Epithelial cell of alveolus of lung (primary cell): ENCODE results near the gene EIF3M. TPM values are rescaled to one million over a fixed set of nuclear protein-coding genes. Genes with fewer than 3 reads are reported as not detected.

ENCODE experiments used
- total RNA-seq: library from RNA; depleted of rRNA; stranded (reverse); fragments of >200 nt; gene quantifications from 2 replicates; pipeline ENCODE4 v1.2.1, GENCODE V29; 2015

EIF3M gene
- 528 and 544 TPM in 2 replicates for total RNA-seq

DNA sequence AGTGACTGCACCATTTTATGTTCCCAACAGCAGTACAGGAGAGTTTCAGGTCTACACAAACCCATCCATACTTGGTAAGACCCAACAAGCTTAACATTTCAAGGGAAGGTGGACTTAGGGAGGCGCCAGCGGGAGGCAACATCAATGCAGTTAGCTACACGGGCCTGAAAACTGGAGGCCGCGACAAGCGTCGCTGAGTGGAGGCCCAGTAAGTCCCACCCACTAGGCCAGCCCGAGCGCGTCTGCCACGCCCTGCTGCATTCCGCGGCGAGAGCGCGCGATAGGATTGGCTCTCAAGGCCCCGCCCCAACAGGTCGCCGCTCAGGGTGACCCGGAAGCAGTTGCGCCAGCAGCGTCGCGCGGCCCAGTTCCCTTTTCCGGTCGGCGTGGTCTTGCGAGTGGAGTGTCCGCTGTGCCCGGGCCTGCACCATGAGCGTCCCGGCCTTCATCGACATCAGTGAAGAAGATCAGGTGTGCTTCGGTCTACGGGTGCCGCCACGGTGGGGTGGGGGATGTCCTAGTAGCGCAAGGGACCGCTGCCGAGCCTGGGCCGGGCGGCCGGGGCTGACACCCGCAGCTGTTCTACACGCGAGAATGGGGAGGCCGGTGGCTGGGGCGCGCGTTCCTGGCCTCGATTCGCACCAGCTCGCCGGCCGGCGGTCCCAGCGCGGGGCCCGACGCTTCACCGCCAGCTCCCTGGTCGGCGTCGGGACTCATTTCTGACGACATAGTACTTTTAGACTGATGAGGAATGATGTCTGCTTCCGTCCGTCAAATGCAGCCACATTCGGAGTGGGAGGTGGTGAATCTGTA, at the start of gene EIF3M:
TSS of gene EIF3M (plus strand) at position 373 of the 813 bp plus-strand sequence. CDS start at position 430, 57 bp downstream.

Other genes with a start within 250 kb of the EIF3M start
- gene WT1, start 148.3 kb upstream of the EIF3M start, total RNA-seq: 1.9 and 8.5 TPM in 2 replicates
- not detected in 2 replicates for gene CCDC73, start 210.8 kb downstream of the EIF3M start, total RNA-seq
- gene PRRG4, start 246.1 kb downstream of the EIF3M start, total RNA-seq: 0.13 TPM in 1 of 2 replicates, not detected in the other